Astrocyte (in vitro differentiated cells and primary cell): ENCODE results near the gene PAF1. TPM values are rescaled to one million over a fixed set of nuclear protein-coding genes. Genes with fewer than 3 reads are reported as not detected.

Experiments
- DNase-seq: peaks from one replicate; pipeline ENCODE4 v3.0.0-alpha.2; 2010; ENCODE audit warnings: low read depth
- FAIRE-seq: peaks from 2 replicates; lab custom pipeline; 2011; peaks lifted over from hg19 to GRCh38; lab: Jason Lieb, UNC
- H2AFZ ChIP-seq: 2 replicates; pipeline ENCODE4 v1.6.0; 2012; ENCODE audit warnings: low read depth, low read length, inconsistent platforms
- H3K27ac ChIP-seq: 2 replicates; pipeline ENCODE4 v1.5.1; 2011; ENCODE audit warnings: low read depth, low read length, inconsistent platforms
- H3K27me3 ChIP-seq: 2 replicates; pipeline ENCODE4 v1.6.0; 2011; ENCODE audit warnings: low read length, inconsistent platforms; ENCODE audit not compliant: insufficient read depth
- H3K36me3 ChIP-seq: 2 replicates; pipeline ENCODE4 v1.5.1; 2011; ENCODE audit warnings: low read length, inconsistent platforms; ENCODE audit not compliant: insufficient read depth
- H3K4me1 ChIP-seq: 2 replicates; pipeline ENCODE4 v1.5.1; 2011; ENCODE audit warnings: low read length, inconsistent platforms; ENCODE audit not compliant: insufficient read depth
- H3K4me2 ChIP-seq: 2 replicates; pipeline ENCODE4 v1.6.0; 2012; ENCODE audit warnings: low read length, inconsistent platforms
- H3K4me3 ChIP-seq: 2 replicates; pipeline ENCODE4 v1.5.1; 2011; ENCODE audit warnings: low read depth, mild to moderate bottlenecking, low read length, inconsistent platforms; ENCODE audit not compliant: insufficient read depth
- H3K79me2 ChIP-seq: 2 replicates; pipeline ENCODE4 v1.6.0; 2012; ENCODE audit warnings: mild to moderate bottlenecking, low read length, inconsistent platforms; ENCODE audit not compliant: insufficient read depth
- H3K9ac ChIP-seq: 2 replicates; pipeline ENCODE4 v1.6.0; 2012; ENCODE audit warnings: mild to moderate bottlenecking, low read length, inconsistent platforms
- H3K9me3 ChIP-seq: 2 replicates; pipeline ENCODE4 v1.5.1; 2012; ENCODE audit warnings: low read depth, mild to moderate bottlenecking, low read length, inconsistent platforms; ENCODE audit not compliant: insufficient read depth
- H4K20me1 ChIP-seq: 2 replicates; pipeline ENCODE4 v1.6.0; 2012; ENCODE audit warnings: low read length, inconsistent platforms; ENCODE audit not compliant: insufficient read depth
- H3K27ac Mint-ChIP-seq: one replicate; pipeline ENCODE4 v1.8.0; 2021; ENCODE audit warnings: mild to moderate bottlenecking, mixed read lengths; ENCODE audit not compliant: unreplicated experiment
- H3K27me3 Mint-ChIP-seq: one replicate; pipeline ENCODE4 v1.8.0; 2021; ENCODE audit warnings: low read depth, mixed read lengths; ENCODE audit not compliant: unreplicated experiment
- H3K36me3 Mint-ChIP-seq: one replicate; pipeline ENCODE4 v1.8.0; 2021; ENCODE audit warnings: low read depth, mixed read lengths; ENCODE audit not compliant: unreplicated experiment
- H3K4me1 Mint-ChIP-seq: one replicate; pipeline ENCODE4 v1.8.0; 2021; ENCODE audit warnings: low read depth, mixed read lengths; ENCODE audit not compliant: unreplicated experiment
- H3K4me3 Mint-ChIP-seq: one replicate; pipeline ENCODE4 v1.8.0; 2021; ENCODE audit warnings: mild to moderate bottlenecking, moderate library complexity, mixed read lengths; ENCODE audit not compliant: unreplicated experiment
- H3K9me3 Mint-ChIP-seq: one replicate; pipeline ENCODE4 v1.8.0; 2021; ENCODE audit warnings: mild to moderate bottlenecking, mixed read lengths; ENCODE audit not compliant: unreplicated experiment
- CTCF ChIP-seq: IDR thresholded peaks from 2 replicates; pipeline ENCODE4 v1.5.1; 2011; ENCODE audit warnings: low read depth, mild to moderate bottlenecking, inconsistent platforms, low read length, moderate library complexity; ENCODE audit not compliant: insufficient read depth
- EZH2 ChIP-seq: IDR thresholded peaks from 2 replicates; pipeline ENCODE4 v1.6.1; 2012; ENCODE audit warnings: mild to moderate bottlenecking, low read length, inconsistent platforms; ENCODE audit not compliant: insufficient read depth
- total RNA-seq: library from RNA; stranded (reverse); gene quantifications from 2 replicates; pipeline ENCODE4 v1.2.1, GENCODE V29; 2021

PAF1 gene
- total RNA-seq, 1 donor from 2014 or later: 43.2 TPM

- H3K27me3 ChIP-seq: no peaks in the 10 kb centered on the region
- no peak for TF ChIP-seq EZH2
- no peak for TF ChIP-seq CTCF
- peaks cover 47% of the 10 kb centered on the region for H3K4me1 ChIP-seq
- FAIRE-seq: no peak
- Mint-ChIP-seq H3K36me3 (peaks cover 2% of the 10 kb centered on the region), H3K4me3 (peak overlapping the region; percentile 15), H3K27ac (peak overlapping the region; percentile 95), H3K9me3 (no peaks in the 10 kb centered on the region), H3K27me3 (no peaks in the 10 kb centered on the region), H3K4me1 (peaks cover 24% of the 10 kb centered on the region)
- DNase-seq: no peak
- H3K4me3 ChIP-seq: no peak overlapping the region
- peak overlapping the region; percentile 96 for H3K9ac ChIP-seq
- H2AFZ ChIP-seq: no peak overlapping the region
- H3K9me3 ChIP-seq: no peaks in the 10 kb centered on the region
- H3K4me2 ChIP-seq: peak overlapping the region; percentile 94
- peak overlapping the region; percentile 97 for H3K27ac ChIP-seq
- H3K79me2 ChIP-seq: no peaks in the 10 kb centered on the region
- no peaks in the 10 kb centered on the region for H4K20me1 ChIP-seq
- no peaks in the 10 kb centered on the region for H3K36me3 ChIP-seq
These were observed 10.2 kb upstream of the PAF1 start for GRCh38 chr19:39401070-39401548.

GRCh38 chr19:39400061-39400460 lies 9.2 kb upstream of the PAF1 start:
- DNase-seq (no peak), FAIRE-seq (no peak)
- H3K9ac ChIP-seq: no peak overlapping the region
- H3K4me2 ChIP-seq: no peak overlapping the region
- no peak for TF ChIP-seq CTCF
- no peak for TF ChIP-seq EZH2
- no peak overlapping the region for H3K27ac ChIP-seq
- Mint-ChIP-seq H3K9me3 (no peaks in the 10 kb centered on the region), H3K27ac (no peak overlapping the region), H3K27me3 (no peaks in the 10 kb centered on the region), H3K4me1 (peaks cover 24% of the 10 kb centered on the region), H3K4me3 (no peak overlapping the region), H3K36me3 (peaks cover 2% of the 10 kb centered on the region)
- no peaks in the 10 kb centered on the region for H4K20me1 ChIP-seq
- peaks cover 45% of the 10 kb centered on the region for H3K4me1 ChIP-seq
- no peaks in the 10 kb centered on the region for H3K27me3 ChIP-seq
- peaks cover 3% of the 10 kb centered on the region for H3K79me2 ChIP-seq
- H3K9me3 ChIP-seq: no peaks in the 10 kb centered on the region
- H2AFZ ChIP-seq: no peak overlapping the region
- H3K36me3 ChIP-seq: peaks cover 3% of the 10 kb centered on the region
- H3K4me3 ChIP-seq: no peak overlapping the region

GRCh38 chr19:39399668-39400050 lies 8.8 kb upstream of the PAF1 start:
- FAIRE-seq: no peak
- Mint-ChIP-seq H3K4me1 (peaks cover 26% of the 10 kb centered on the region), H3K27me3 (no peaks in the 10 kb centered on the region), H3K9me3 (no peaks in the 10 kb centered on the region), H3K36me3 (peaks cover 2% of the 10 kb centered on the region), H3K4me3 (peak overlapping the region; percentile 42), H3K27ac (no peak overlapping the region)
- H3K79me2 ChIP-seq: peaks cover 4% of the 10 kb centered on the region
- H3K4me2 ChIP-seq: no peak overlapping the region
- peaks cover 45% of the 10 kb centered on the region for H3K4me1 ChIP-seq
- H3K9ac ChIP-seq: no peak overlapping the region
- no peak for DNase-seq
- H4K20me1 ChIP-seq: no peaks in the 10 kb centered on the region
- no peaks in the 10 kb centered on the region for H3K27me3 ChIP-seq
- H2AFZ ChIP-seq: no peak overlapping the region
- no peak overlapping the region for H3K27ac ChIP-seq
- H3K36me3 ChIP-seq: peaks cover 3% of the 10 kb centered on the region
- H3K9me3 ChIP-seq: no peaks in the 10 kb centered on the region
- no peak for TF ChIP-seq CTCF
- no peak for TF ChIP-seq EZH2
- no peak overlapping the region for H3K4me3 ChIP-seq
